HepG2 (cell line): ENCODE results near the gene ZFPL1. TPM values are rescaled to one million over a fixed set of nuclear protein-coding genes. Genes with fewer than 3 reads are reported as not detected.

Experiments
- BCL6 ChIP-seq: IDR thresholded peaks from 2 replicates; pipeline ENCODE4 v1.6.1; 2016; ENCODE audit warnings: missing genetic modification reagents, missing compliant biosample characterization
- BRCA1 ChIP-seq: sonication (generic); formaldehyde crosslinking; IDR thresholded peaks from 2 replicates; pipeline ENCODE4 v1.4.0; 2020; ENCODE audit warnings: missing genetic modification reagents
- FUBP1 ChIP-seq: sonication (generic); formaldehyde crosslinking; IDR thresholded peaks from 2 replicates; pipeline ENCODE4 v1.5.1; 2020; ENCODE audit warnings: missing genetic modification reagents, mild to moderate bottlenecking, borderline replicate concordance
- GATA4 ChIP-seq: sonication (generic); IDR thresholded peaks from 2 replicates; pipeline ENCODE4 v1.6.1; 2016; ENCODE audit warnings: antibody characterized with exemption, low read depth, borderline replicate concordance
- HNF1A ChIP-seq, 2 experiments: sonication (generic) in 1 of 2; formaldehyde crosslinking in 1 of 2; IDR thresholded peaks; 2 replicates each; pipeline versions ENCODE4 v1.4.0 to v1.6.1; 2016 to 2020; ENCODE audit warnings: borderline replicate concordance in 1 of 2, low read depth in 1 of 2, mild to moderate bottlenecking in 1 of 2, missing genetic modification reagents in 1 of 2
- KDM6A ChIP-seq: IDR thresholded peaks from 2 replicates; pipeline ENCODE4 v1.6.1; 2016; ENCODE audit warnings: low read depth
- KMT2B ChIP-seq: IDR thresholded peaks from 2 replicates; pipeline ENCODE4 v1.6.1; 2016; ENCODE audit warnings: missing genetic modification reagents, missing compliant biosample characterization
- NCOA5 ChIP-seq: sonication (generic); formaldehyde crosslinking; IDR thresholded peaks from 2 replicates; pipeline ENCODE4 v1.4.0; 2020; ENCODE audit warnings: missing genetic modification reagents
- SATB2 ChIP-seq: sonication (generic); formaldehyde crosslinking; IDR thresholded peaks from 2 replicates; pipeline ENCODE4 v1.5.0; 2020; ENCODE audit warnings: missing genetic modification reagents
- SNAPC2 ChIP-seq: sonication (generic); formaldehyde crosslinking; IDR thresholded peaks from 2 replicates; pipeline ENCODE4 v1.8.1; 2022; ENCODE audit warnings: mild to moderate bottlenecking, missing genetic modification reagents
- SOX6 ChIP-seq, 2 experiments: fragments of 450-650 bp in 1 of 2; sonication (generic) in 1 of 2; formaldehyde crosslinking in 1 of 2; IDR thresholded peaks; 2 replicates each; pipeline versions ENCODE4 v1.4.0 to v1.6.1; 2017 to 2020; ENCODE audit warnings: antibody characterized with exemption in 1 of 2, mild to moderate bottlenecking in 1 of 2, missing genetic modification reagents in 1 of 2
- YEATS4 ChIP-seq: sonication (generic); formaldehyde crosslinking; IDR thresholded peaks from 2 replicates; pipeline ENCODE4 v1.4.0; 2020; ENCODE audit warnings: missing genetic modification reagents, borderline replicate concordance
- ZBTB2 ChIP-seq: sonication (generic); formaldehyde crosslinking; IDR thresholded peaks from 2 replicates; pipeline ENCODE4 v1.8.0; 2022; ENCODE audit warnings: low read depth, missing genetic modification reagents
- ZC3H13 ChIP-seq: sonication (generic); formaldehyde crosslinking; IDR thresholded peaks from 2 replicates; pipeline ENCODE4 v1.8.1; 2023; ENCODE audit warnings: mild to moderate bottlenecking, missing genetic modification reagents, moderate library complexity
- ZNF282 ChIP-seq: fragments of 450-650 bp; IDR thresholded peaks from 2 replicates; pipeline ENCODE4 v1.6.1; 2018; ENCODE audit not compliant: partially characterized antibody
- ZNF34 ChIP-seq: sonication (generic); formaldehyde crosslinking; IDR thresholded peaks from 2 replicates; pipeline ENCODE4 v1.4.0; 2020; ENCODE audit warnings: mild to moderate bottlenecking, missing genetic modification reagents, borderline replicate concordance
- ZNF343 ChIP-seq: sonication (generic); formaldehyde crosslinking; IDR thresholded peaks from 2 replicates; pipeline ENCODE4 v1.4.0; 2020; ENCODE audit warnings: mild to moderate bottlenecking, missing genetic modification reagents
- ZNF607 ChIP-seq: sonication (generic); formaldehyde crosslinking; IDR thresholded peaks from 2 replicates; pipeline ENCODE4 v1.5.1; 2020; ENCODE audit warnings: missing genetic modification reagents, mild to moderate bottlenecking, borderline replicate concordance
- ZNF790 ChIP-seq: sonication (generic); formaldehyde crosslinking; IDR thresholded peaks from 2 replicates; pipeline ENCODE4 v1.8.0; 2022; ENCODE audit warnings: missing genetic modification reagents, mild to moderate bottlenecking, borderline replicate concordance
- polyA plus RNA-seq, 8 experiments: library from polyadenylated mRNA; depleted of rRNA in 3 of 8; stranded (reverse) in 7 of 8; unstranded in 1 of 8; fragments of >200 nt; fragmentation: Illumina TruSeq in 4 of 8; extraction: Trizol in 4 of 8; gene quantifications; 2 replicates each; pipeline versions ENCODE4 v1.2.1 to v1.2.3, GENCODE V29; 2011 to 2016; ENCODE audit warnings: low read depth in 4 of 8, missing spikeins in 1 of 8, mixed read lengths in 1 of 8; ENCODE audit not compliant: insufficient read depth in 1 of 8
- total RNA-seq, 5 experiments: library from RNA; depleted of rRNA; stranded (reverse); fragments of >200 nt; fragmentation: Illumina TruSeq; extraction: Trizol; gene quantifications; 2 replicates each; pipeline ENCODE4 v1.2.3, GENCODE V29; 2016; ENCODE audit warnings: low read depth in 1 of 5
- TF ChIP-seq, protein P1 (sequence below): sonication (generic); formaldehyde crosslinking; IDR thresholded peaks from 2 replicates; pipeline ENCODE4 v1.5.0; 2020; ENCODE audit warnings: missing genetic modification reagents

The ZFPL1 gene
- total and polyA plus RNA-seq, 2 of the 13 experiments (the other 11 are each of a cell fraction or from before 2014, with no cell fraction given), result 32.2 to 56.0 TPM

DNA sequence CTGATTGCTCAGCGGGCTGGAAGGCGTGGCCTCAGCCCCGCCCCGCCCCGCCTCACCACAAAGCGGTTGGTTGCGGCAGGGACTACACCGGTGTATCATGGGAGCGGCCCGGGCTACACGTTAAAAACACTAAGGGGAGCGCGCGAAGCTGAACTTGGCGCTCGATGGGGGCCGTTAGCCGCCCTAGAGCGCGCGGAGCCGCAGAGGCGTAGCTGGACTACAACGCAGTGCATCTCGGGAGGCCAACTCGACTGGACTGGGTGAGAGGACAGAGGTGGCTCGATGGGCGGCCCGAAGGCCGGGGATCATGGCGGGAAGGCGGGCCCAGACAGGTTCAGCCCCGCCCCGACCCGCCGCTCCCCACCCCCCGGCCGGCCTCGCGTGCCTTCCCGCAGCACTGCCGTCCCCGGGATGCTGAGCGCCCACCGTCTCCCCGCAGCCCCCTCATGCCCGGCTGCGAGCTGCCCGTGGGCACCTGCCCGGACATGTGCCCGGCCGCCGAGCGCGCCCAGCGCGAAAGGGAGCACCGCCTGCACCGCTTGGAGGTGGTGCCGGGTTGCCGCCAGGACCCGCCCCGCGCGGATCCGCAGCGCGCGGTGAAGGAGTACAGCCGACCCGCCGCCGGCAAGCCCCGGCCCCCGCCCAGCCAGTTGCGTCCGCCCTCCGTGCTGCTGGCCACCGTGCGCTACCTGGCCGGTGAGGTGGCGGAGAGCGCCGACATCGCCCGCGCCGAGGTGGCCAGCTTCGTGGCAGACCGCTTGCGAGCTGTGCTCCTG lies 43.0 kb upstream of the ZFPL1 start, which contains the start of gene SAC3D1 (continued):
- peak; percentile 79 for TF ChIP-seq KMT2B (CRISPR knock-in tag)
- TF ChIP-seq BCL6 (CRISPR knock-in tag), result peak; percentile 48
- TF ChIP-seq ZC3H13 (CRISPR knock-in tag), result 0 out of 2 replicates have a peak, but pooled peaks have one; percentile 60
- 0 out of 2 replicates have a peak, but pooled peaks have one; percentile 43 for TF ChIP-seq ZBTB2
- TF ChIP-seq SATB2 (CRISPR knock-in tag), result no peak
- no peak for TF ChIP-seq NCOA5
- peak; percentile 28; the same call in 1 of the 2 replicates for TF ChIP-seq ZNF34 (CRISPR knock-in tag)
- TF ChIP-seq FUBP1 (CRISPR knock-in tag), result no peak
- TF ChIP-seq ZNF790 (CRISPR knock-in tag), result no peak; the same call in 1 of the 2 replicates
- no peak for TF ChIP-seq HNF1A (IDR thresholded peaks at IDR 0.05; ENCODE audit: low read depth)
- TF ChIP-seq HNF1A (CRISPR knock-in tag; IDR thresholded peaks at IDR 0.05; ENCODE audit: borderline replicate concordance), result 0 out of 2 replicates have a peak, but pooled peaks have one; percentile 22
- 0 out of 2 replicates have a peak, but pooled peaks have one; percentile 64 for TF ChIP-seq SNAPC2 (CRISPR knock-in tag)
- TF ChIP-seq ZNF607 (CRISPR knock-in tag), result no peak
- no peak for TF ChIP-seq ZNF282
- TF ChIP-seq ZNF343, result 0 out of 2 replicates have a peak, but pooled peaks have one; percentile 17
- TF ChIP-seq, protein P1, sequence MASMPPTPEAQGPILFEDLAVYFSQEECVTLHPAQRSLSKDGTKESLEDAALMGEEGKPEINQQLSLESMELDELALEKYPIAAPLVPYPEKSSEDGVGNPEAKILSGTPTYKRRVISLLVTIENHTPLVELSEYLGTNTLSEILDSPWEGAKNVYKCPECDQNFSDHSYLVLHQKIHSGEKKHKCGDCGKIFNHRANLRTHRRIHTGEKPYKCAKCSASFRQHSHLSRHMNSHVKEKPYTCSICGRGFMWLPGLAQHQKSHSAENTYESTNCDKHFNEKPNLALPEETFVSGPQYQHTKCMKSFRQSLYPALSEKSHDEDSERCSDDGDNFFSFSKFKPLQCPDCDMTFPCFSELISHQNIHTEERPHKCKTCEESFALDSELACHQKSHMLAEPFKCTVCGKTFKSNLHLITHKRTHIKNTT (CRISPR knock-in tag), result no peak
- TF ChIP-seq YEATS4 (CRISPR knock-in tag), result peak; percentile 76; the same call in 1 of the 2 replicates
- no peak for TF ChIP-seq SOX6 (IDR thresholded peaks at IDR 0.05)
- peak; percentile 66 for TF ChIP-seq SOX6 (CRISPR knock-in tag; IDR thresholded peaks at IDR 0.05)
- TF ChIP-seq GATA4, result no peak
- no peak for TF ChIP-seq KDM6A (CRISPR knock-in tag)
- TF ChIP-seq BRCA1 (CRISPR knock-in tag), result 0 out of 2 replicates have a peak, but pooled peaks have one; percentile 35
